Measurements from ENCODE around the gene NOXA1.

- TF ChIP-seq SUZ12 (IDR thresholded peaks at IDR 0.05; ENCODE audit: extremely low read depth, insufficient read depth, insufficient read length) (no peak), ZNF274 (IDR thresholded peaks at IDR 0.05; ENCODE audit: low read depth, low read length) (no peak), YY1 (IDR thresholded peaks at IDR 0.05; ENCODE audit: insufficient read depth, insufficient read length) (no peak)
Observed at GRCh38 chr9:137421838-137422603, 1.2 kb upstream of the NOXA1 start.

All from NT2/D1 (cell line).